ENCODE results near the gene MLN. TPM values are rescaled to one million over a fixed set of nuclear protein-coding genes. Genes with fewer than 3 reads are reported as not detected.
"Not testable (repeated sequence)": the region's sequence is repeated elsewhere in the genome, so short reads cannot be mapped to it uniquely, and the experiment has no call there.

The MLN gene
- total RNA-seq, 2 donors from 2014 or later: not detected

DNA sequence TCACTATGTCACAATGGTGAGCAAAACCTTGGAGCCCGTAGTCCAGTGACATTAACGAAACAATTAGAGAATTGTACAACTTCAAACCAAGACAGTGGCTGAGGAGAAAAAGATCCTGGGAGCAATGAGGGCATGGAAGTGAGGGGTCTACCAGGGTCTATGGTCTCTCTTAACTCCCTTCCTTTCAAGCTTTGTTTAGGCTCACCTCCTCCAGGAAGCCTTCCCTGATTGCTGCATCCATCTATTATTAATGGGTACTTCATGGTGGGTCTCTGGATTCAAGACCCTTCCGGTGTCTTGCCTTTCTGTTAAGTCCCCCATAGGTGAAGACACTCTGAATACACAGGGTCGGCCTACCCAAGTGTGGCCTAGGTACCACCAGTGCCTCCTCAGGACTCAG, 38.1 kb upstream of the MLN start:
- no peak overlapping the region for H3K27ac Mint-ChIP-seq
- H3K9me3 Mint-ChIP-seq: peaks cover 0 to 1% of the 10 kb centered on the region in 2 donors

DNA sequence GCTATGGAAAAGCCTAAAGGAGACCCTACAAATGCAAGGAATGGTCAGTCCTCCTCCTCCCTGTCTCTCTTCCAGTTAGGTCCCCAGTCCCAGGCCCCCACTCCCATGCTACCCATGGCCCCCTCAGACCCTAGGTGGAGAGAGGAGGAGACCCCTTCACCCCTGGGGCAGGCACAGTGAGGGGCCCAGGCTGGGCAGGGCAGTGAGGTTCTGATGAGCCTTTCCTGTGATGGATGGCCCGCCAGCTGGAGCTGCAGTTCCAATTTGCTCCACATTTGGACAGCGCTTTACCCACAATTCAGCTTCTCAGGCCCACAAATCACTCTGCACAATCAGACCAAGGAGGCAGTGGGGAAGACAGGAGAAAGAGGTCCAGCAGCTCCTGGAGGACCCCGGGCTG, 37.3 kb upstream of the MLN start:
- no peak for ATAC-seq (replicated peaks in 1 of 2)
- H3K27me3 Mint-ChIP-seq (ENCODE audit: low read depth): peaks cover 14% of the 10 kb centered on the region

More for the DNA sequence above, 38.1 kb upstream of the MLN start:
- no peak overlapping the region for H3K4me3 Mint-ChIP-seq
- H3K27me3 Mint-ChIP-seq (ENCODE audit: low read depth): peaks cover 14% of the 10 kb centered on the region
- no peaks in the 10 kb centered on the region for H3K36me3 Mint-ChIP-seq (ENCODE audit: insufficient read depth in 2 of 2)
- peaks cover 21% of the 10 kb centered on the region for H3K4me1 Mint-ChIP-seq (ENCODE audit: low read depth)
- DNase-seq (no peak), ATAC-seq (replicated peaks in 1 of 2) (no peak)

DNA sequence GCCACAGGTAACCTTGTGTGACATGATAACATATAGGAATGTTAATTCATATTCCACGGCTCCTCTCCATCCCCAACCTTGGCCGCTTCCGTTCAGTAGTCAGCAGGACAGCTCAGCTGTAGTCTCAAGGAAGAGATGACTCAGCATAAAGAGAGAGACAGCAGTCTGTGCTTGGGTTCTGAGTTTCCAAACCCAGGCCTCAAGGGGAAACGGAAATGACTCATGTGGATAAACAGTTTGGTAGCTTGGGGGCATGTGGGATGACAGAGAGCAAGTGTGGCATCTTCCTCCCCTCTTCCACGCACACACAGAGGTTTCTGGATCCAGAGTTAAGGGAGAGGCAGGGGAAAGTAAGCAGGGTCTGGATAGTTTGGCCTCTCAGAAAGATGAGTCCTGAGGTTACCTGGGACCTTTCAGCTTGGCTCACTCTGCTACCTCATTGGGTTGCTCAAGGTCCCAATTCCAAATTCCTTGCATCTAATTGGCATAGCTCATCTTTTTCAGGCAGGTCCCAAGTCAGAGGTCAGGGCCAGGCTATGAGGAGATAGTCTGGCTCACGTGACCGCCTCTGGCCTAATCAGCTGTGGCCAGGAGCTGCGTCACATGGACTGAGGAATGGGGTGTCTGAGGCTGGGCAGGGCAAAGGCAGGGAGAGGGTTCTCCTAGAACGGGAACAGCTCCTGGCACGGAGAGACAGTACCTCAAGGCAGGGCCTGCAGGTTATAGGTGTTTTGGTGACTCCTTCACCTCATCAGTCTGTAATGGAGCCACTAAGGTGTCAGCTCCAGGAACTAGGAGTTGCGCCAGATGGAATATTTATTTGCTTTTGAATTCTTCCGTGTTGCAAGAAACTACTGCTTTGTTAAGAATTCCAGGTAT, 36.5 kb upstream of the MLN start:
- peaks cover 21% of the 10 kb centered on the region for H3K4me1 Mint-ChIP-seq (ENCODE audit: low read depth)
- H3K27ac Mint-ChIP-seq: no peak overlapping the region
- ATAC-seq (replicated peaks in 1 of 2) (peak; percentile 95 to 98), DNase-seq (peak; percentile 48 to 56)
- peak overlapping the region; percentile 2 to 36 for H3K4me3 Mint-ChIP-seq
- H3K9me3 Mint-ChIP-seq: peaks cover 0 to 1% of the 10 kb centered on the region in 2 donors
- H3K27me3 Mint-ChIP-seq (ENCODE audit: low read depth): peaks cover 14% of the 10 kb centered on the region
- H3K36me3 Mint-ChIP-seq (ENCODE audit: insufficient read depth in 2 of 2): no peaks in the 10 kb centered on the region

More for the DNA sequence above, 37.3 kb upstream of the MLN start:
- Mint-ChIP-seq H3K4me1 (ENCODE audit: low read depth) (peaks cover 21% of the 10 kb centered on the region), H3K36me3 (ENCODE audit: insufficient read depth in 2 of 2) (no peaks in the 10 kb centered on the region), H3K27ac (no peak overlapping the region), H3K4me3 (no peak overlapping the region), H3K9me3 (peaks cover 0 to 1% of the 10 kb centered on the region in 2 donors)
- no peak for DNase-seq

DNA sequence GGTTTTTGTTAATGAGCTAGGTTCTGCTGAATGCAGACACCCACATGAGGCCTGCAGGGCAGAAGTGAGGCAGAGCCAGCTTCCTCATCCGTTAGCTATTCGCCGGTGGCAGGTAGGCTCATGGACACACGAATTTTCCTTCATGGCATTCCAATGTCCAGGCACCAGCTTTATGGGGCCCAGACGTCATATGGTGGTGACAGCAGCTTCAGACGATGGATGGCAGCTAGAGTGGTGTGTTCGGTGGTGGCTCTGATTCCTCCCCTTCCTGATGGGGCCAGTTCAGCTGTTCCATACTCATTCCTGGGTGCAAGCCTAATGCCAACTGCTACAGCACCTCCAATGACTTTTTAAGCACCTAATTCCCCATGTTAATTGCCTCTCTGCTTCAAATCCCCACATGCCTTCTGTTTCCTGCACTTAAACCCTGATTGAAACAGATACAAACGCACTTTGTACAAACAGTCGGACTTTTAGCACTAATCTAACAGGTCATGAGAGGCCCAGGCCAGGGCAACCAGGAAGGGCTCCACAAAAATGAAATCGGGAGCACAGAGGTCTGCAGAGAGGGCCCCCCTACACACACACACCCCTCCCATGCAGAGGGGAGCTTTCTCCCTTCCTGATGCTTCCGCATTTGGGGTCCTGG, 35.7 kb upstream of the MLN start:
- DNase-seq (no peak), ATAC-seq (replicated peaks in 1 of 2) (no peak)
- Mint-ChIP-seq H3K27me3 (ENCODE audit: low read depth) (peaks cover 14% of the 10 kb centered on the region), H3K4me3 (peak overlapping the region in 1 of 2 donors; percentile 36), H3K27ac (no peak overlapping the region), H3K9me3 (peaks cover 0 to 1% of the 10 kb centered on the region in 2 donors), H3K36me3 (ENCODE audit: insufficient read depth in 2 of 2) (no peaks in the 10 kb centered on the region), H3K4me1 (ENCODE audit: low read depth) (peaks cover 21% of the 10 kb centered on the region)

DNA sequence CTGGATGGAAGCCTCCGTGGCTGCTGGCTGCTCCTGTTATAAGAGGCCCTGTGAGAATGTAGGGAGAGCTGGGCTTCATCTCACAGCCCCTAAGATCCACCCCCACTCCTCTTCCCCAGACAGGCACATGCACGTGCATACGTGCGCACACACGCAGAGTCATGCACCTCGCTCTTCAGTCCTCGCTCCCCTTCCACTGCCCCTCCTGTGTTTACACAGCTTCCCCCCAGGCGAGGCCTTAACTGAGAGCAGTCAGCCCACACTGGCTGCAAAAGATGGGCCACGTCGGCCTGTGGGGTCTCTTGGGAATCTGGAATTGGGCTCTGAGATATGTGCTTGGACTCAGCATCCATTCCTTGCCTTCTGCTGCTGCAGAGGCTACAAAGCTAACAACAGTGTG, 35.2 kb upstream of the MLN start:
- ATAC-seq (replicated peaks in 1 of 2) (no peak), DNase-seq (no peak)
- H3K4me1 Mint-ChIP-seq (ENCODE audit: low read depth): peaks cover 21% of the 10 kb centered on the region
- H3K27ac Mint-ChIP-seq: no peak overlapping the region
- H3K4me3 Mint-ChIP-seq: no peak overlapping the region
- H3K27me3 Mint-ChIP-seq (ENCODE audit: low read depth): peaks cover 14% of the 10 kb centered on the region
- peaks cover 0 to 1% of the 10 kb centered on the region in 2 donors for H3K9me3 Mint-ChIP-seq
- no peaks in the 10 kb centered on the region for H3K36me3 Mint-ChIP-seq (ENCODE audit: insufficient read depth in 2 of 2)

DNA sequence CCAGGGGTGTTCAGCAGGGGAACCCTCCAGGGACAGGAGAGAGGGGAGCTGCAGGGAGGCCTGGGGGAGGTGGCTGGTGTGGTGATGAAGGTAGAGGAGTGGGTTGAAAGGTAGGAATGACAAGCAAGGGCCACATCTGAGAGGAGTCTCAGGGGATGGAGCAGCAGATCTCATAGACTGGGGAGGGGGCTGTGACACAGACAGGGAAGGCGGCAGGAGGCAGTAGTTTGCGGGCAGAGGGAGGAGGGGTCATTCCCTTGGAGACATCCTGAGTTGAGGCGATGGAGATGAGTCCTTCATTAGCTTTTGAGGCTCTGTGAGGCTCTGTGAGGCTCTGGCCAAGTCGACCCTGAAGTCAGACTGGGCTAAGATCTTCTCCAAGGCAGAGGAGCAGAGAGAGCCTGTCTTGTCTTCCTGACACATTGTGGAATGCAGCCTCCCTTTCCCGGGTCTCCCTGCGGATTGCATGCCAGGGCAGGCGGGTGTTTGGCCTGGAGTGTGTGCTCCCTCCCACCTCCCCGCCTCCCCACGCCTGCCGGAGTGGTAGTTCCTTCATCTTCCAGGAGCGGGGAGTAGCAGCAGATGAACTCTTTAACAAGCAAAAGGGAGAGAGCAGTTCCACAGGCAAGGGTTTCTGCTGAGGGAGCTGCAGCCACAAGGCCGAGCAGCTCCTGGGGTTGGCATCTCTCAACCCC, 34.3 kb upstream of the MLN start:
- H3K36me3 Mint-ChIP-seq (ENCODE audit: insufficient read depth in 2 of 2): no peaks in the 10 kb centered on the region
- no peak overlapping the region for H3K27ac Mint-ChIP-seq
- peaks cover 21% of the 10 kb centered on the region for H3K4me1 Mint-ChIP-seq (ENCODE audit: low read depth)
- DNase-seq: no peak
- H3K9me3 Mint-ChIP-seq: peaks cover 0 to 1% of the 10 kb centered on the region in 2 donors
- no peak overlapping the region for H3K4me3 Mint-ChIP-seq
- ATAC-seq (replicated peaks in 1 of 2): no peak
- H3K27me3 Mint-ChIP-seq (ENCODE audit: low read depth): peaks cover 14% of the 10 kb centered on the region

DNA sequence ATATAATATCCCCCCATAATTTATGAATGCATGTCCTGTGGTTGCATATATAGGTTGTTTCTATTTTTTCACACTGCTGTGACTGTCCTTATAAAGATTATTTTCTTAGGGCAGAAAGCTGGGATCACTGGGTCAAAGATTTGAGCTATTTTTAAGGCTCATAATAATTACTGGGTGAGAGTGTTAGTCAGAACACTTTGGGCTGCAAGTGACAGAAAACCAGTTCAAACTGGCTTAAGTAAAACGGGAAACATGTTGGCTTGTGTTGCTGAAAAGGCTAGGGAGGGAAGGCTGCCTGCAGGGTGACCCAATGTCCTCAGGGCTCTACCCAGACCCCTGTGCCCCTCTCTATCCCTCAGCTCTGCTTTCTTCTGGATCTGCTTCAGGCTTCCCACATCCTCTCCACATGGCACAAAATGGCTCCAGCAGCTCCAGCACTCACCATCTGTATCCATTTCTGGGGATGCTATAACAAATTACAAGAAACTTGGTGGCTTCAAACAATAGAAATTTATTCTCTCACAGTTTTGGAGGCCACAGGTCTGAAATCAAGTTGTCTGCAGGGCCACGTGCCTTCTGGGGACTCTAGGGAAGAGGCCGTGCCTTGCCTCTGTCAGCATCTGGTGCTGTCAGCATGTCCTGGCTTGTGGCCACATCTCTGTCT, 33.1 kb upstream of the MLN start:
- ATAC-seq (replicated peaks in 1 of 2): no peak
- Mint-ChIP-seq H3K27me3 (ENCODE audit: low read depth) (peaks cover 14% of the 10 kb centered on the region), H3K4me1 (ENCODE audit: low read depth) (peaks cover 21% of the 10 kb centered on the region), H3K27ac (no peak overlapping the region), H3K4me3 (no peak overlapping the region), H3K36me3 (ENCODE audit: insufficient read depth in 2 of 2) (no peaks in the 10 kb centered on the region), H3K9me3 (peaks cover 0 to 1% of the 10 kb centered on the region in 2 donors)
- no peak for DNase-seq

DNA sequence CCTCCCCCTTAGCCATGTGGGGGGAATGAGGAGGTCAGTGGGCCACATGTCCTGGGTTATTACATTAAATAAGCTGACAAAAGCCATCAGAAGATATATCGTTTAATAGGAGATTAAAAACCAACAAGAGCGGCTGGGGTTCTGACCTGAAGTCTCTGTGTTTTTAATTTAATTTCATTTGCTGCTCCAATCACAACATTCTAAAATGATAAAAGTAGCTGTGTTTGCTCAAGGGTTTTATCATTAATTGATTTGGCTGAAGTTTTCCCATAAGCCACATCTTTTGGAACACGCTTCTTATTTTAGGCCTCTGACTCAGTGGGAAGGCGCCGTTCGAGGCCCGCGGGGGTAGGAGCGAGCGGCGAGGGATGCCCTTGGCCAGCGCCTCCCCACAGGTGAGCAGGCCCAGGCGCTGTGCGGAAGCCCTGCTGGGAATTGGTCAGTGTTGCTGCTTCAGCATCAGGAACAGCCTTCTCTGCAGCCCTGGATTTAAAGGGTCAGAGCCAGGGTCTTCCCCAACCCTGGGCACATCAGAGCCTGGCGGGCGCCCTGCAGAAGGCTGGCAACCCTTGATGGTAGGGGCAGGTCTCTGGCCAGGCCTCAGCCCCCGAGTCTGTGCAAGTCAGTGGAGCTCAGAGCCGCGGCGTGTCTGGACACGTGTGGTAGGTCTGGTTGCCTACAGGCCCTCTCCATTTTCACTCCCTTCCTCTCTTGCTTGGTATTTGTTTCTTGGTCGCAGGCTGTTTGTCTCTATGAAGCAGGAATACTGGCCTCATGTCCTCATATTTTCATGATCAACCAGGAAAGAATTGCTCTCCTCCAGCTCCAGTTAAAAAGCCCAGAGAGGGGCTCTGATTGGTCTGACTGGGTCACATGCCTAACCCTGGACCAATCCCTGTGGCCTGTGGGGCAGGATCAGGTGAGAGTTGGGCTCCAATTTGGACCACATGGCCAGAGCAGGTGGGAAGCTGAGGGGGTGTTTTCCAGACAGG, 30.9 kb upstream of the MLN start:
- DNase-seq (no peak), ATAC-seq (replicated peaks in 1 of 2) (no peak)
- peaks cover 8% of the 10 kb centered on the region for H3K4me1 Mint-ChIP-seq (ENCODE audit: low read depth)
- no peak overlapping the region for H3K27ac Mint-ChIP-seq
- H3K9me3 Mint-ChIP-seq: peaks cover 0 to 1% of the 10 kb centered on the region in 2 donors
- peaks cover 14% of the 10 kb centered on the region for H3K27me3 Mint-ChIP-seq (ENCODE audit: low read depth)
- no peaks in the 10 kb centered on the region for H3K36me3 Mint-ChIP-seq (ENCODE audit: insufficient read depth in 2 of 2)
- no peak overlapping the region for H3K4me3 Mint-ChIP-seq

DNA sequence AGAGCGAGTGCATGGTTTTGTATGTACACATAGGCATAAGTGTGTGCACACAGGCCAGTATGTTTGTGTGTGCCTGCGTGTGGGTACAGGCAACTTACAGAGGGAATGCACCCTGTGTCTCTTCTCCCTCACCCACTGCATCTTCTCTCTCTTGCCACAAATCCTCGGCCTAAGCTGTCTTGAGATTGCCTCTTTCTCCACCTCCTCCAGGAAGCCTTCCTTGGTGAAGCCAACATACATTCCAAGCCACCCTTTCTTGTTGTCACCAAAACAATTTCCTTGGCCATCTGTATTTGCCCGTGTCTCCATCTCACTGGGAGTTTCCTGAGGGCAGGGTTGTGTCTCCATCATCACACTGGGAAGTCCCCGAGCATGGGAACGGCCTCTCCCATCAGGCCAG, 29.8 kb upstream of the MLN start:
- ATAC-seq (replicated peaks in 1 of 2): no peak
- H3K36me3 Mint-ChIP-seq (ENCODE audit: insufficient read depth in 2 of 2): no peaks in the 10 kb centered on the region
- H3K4me1 Mint-ChIP-seq (ENCODE audit: low read depth): no peaks in the 10 kb centered on the region

DNA sequence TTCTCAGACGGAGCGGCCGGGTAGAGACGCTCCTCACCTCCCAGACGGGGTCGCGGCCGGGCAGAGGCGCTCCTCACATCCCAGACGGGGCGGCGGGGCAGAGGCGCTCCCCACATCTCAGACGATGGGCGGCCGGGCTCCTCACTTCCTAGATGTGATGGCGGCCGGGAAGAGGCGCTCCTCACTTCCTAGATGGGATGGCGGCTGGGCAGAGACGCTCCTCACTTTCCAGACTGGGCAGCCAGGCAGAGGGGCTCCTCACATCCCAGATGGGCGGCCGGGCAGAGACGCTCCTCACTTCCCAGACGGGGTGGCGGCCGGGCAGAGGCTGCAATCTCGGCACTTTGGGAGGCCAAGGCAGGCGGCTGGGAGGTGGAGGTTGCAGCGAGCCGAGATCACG, 29.0 kb upstream of the MLN start:
- not testable (repeated sequence) for H3K4me3 Mint-ChIP-seq; H3K27me3 Mint-ChIP-seq (ENCODE audit: low read depth); ATAC-seq (replicated peaks in 1 of 2); H3K9me3 Mint-ChIP-seq; H3K4me1 Mint-ChIP-seq (ENCODE audit: low read depth); H3K27ac Mint-ChIP-seq; DNase-seq; H3K36me3 Mint-ChIP-seq (ENCODE audit: insufficient read depth in 2 of 2)

More for the DNA sequence above, 29.8 kb upstream of the MLN start:
- Mint-ChIP-seq H3K27ac (no peak overlapping the region), H3K27me3 (ENCODE audit: low read depth) (peaks cover 14% of the 10 kb centered on the region), H3K4me3 (no peak overlapping the region), H3K9me3 (peaks cover 0 to 1% of the 10 kb centered on the region in 2 donors)
- no peak for DNase-seq

DNA sequence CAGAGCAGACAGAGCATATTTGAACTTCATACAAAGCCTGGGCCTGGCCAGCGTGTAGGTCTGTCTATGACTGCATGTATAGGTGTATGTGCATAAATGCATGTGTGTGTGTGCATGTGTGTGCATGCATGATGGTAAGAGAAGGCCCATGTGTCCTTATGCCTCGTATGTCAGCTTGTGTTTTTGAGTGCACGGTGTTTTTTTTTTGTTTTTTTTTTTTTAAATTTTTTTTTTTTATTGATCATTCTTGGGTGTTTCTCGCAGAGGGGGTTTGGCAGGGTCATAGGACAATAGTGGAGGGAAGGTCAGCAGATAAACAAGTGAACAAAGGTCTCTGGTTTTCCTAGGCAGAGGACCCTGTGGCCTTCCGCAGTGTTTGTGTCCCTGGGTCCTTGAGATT, 27.9 kb upstream of the MLN start:
- not testable (repeated sequence) for DNase-seq; ATAC-seq (replicated peaks in 1 of 2); H3K27ac Mint-ChIP-seq; H3K9me3 Mint-ChIP-seq; H3K4me1 Mint-ChIP-seq (ENCODE audit: low read depth); H3K4me3 Mint-ChIP-seq; H3K27me3 Mint-ChIP-seq (ENCODE audit: low read depth); H3K36me3 Mint-ChIP-seq (ENCODE audit: insufficient read depth in 2 of 2)
